HG03439 (cell line): ENCODE data around the gene ANXA8.
"Not testable (repeated sequence)": the region's sequence is repeated elsewhere in the genome, so short reads cannot be mapped to it uniquely, and the experiment has no call there.

Source experiments
- ATAC-seq: cut with Tn5 transposase; IDR thresholded peaks from one replicate; pipeline ENCODE4 v1.9.1; 2021; ENCODE audit warnings: mild to moderate bottlenecking, moderate library complexity; ENCODE audit not compliant: unreplicated experiment

ANXA8 gene

DNA sequence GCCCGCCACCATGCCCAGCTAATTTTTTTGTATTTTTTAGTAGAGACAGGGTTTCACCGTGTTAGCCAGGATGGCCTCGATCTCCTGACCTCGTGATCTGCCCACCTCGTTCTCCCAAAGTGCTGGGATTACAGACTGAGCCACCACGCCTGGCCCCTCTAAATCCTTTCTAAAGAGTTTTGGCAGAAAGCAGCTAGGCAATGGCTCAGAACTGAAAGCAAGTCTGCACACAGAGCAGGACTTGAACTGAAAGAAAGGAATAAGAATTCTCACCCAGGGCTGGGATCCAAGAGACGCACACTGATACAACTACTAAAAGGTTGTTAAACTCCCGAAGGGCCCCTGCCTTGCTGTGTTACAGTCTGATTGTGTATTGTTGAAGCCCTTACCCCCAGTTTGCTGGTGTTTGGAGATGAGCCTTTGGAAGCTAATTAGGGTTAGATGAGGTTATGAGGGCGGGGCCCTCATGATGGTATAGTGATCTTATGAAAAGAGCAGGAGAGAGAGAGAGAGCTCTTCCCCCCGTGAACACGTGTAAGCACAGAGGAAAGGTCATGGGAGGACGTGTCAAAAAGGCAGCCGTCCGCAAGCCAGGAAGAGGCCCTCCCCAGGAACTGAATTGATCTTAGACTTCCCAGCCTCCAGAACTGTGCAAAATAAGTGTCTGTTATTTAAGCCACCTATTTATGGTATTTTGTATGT, 18.5 kb downstream of the ANXA8 start:
- not testable (repeated sequence) for ATAC-seq

DNA sequence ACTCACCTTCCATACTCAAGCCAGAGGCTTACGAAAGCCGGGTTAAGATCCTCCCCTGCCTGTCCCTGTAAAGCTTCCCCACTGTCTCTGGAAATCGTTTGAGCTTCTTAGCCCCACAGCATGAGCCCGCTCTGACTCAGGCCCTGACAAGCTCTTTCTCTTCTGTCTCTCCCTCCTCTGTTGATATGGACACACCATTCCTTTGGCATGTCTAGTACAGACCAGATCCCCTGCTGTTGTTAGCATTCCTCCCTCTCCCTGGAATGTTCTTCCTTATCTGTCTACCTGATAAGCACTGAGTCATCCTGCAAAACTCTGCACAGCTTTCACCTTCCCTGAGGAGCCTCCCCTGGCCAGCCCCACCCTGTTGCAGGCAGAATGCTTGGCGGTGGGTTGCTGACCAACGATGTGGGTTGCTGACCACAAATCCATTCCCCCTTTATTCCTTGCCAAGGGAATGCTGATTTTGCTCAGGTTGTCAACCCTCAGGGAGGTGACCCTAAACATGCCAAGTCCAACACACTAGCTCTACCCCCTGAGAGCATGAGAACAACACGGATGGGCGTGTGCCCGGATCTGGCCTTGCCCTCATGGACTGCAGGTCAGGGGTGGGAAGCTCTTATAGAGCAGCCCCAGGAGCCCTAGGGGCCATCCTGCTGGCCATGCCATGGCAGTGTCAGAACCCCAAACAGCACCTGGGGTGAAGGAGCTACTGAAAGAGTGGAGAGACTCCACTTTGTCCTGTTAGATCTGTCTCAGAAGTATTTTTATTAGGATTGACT, 21.1 kb downstream of the ANXA8 start:
- not testable (repeated sequence) for ATAC-seq

- ATAC-seq: not testable (repeated sequence)
Observed at GRCh38 chr10:47461261-47461687, 22.6 kb downstream of the ANXA8 start.

GRCh38 chr10:47458466-47459154, 25.3 kb downstream of the ANXA8 start:
- ATAC-seq: no peak

DNA sequence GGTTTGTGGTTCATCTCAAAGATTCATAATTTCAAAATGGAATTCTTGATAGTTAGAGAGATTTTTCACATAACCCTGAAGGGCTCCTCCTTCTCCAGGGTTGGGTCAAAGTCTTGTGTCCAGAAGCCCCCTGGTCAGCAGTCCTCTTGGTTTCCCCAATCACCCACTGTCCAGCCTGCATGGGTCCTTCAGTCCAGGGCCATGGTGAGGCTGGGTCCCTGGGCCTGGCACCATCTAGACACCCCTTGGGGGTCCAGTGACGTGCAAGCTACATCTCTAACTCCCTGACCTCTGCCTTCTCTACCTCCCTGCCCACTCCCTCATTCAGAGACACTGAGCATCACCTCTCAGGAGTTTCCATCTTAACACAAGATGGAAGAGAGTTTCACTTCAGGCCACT, 26.1 kb downstream of the ANXA8 start:
- ATAC-seq: no peak

GRCh38 chr10:47457528-47457820, 26.4 kb downstream of the ANXA8 start:
- no peak for ATAC-seq

DNA sequence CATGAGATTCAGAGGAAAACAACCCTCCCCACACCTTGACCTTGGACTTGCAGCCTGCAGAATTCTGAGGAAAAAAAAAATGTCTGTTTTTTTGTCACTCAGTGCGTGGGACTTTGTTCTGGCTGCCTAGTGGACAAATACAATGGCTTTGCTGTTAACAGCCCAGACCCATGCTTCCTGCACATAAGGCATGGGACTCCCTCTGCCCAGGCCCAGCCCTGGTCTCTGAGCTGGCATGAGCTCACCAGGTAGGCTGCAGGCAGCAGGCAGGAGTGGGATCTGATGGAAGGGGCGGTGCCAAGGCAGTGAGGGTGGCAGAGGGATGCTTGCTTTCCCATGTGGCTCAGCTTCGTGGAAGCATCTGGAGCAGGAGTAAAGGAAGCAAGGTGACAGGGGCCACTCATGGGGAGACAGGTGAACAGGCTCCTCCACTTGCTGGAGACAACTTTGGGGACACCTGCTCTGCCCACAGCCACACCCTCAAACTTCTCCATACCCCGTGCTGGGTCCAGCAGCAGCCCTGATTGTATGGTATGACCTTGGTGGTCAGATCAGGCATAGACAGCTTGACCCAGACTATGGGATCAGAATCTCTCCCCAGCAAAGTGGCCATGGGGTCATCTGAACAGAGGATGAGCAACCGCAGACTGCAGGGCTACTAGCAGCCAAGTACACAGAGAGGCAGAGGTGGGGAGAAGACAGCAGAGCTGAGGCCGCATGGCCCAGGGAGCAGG, 27.0 kb downstream of the ANXA8 start:
- no peak for ATAC-seq

DNA sequence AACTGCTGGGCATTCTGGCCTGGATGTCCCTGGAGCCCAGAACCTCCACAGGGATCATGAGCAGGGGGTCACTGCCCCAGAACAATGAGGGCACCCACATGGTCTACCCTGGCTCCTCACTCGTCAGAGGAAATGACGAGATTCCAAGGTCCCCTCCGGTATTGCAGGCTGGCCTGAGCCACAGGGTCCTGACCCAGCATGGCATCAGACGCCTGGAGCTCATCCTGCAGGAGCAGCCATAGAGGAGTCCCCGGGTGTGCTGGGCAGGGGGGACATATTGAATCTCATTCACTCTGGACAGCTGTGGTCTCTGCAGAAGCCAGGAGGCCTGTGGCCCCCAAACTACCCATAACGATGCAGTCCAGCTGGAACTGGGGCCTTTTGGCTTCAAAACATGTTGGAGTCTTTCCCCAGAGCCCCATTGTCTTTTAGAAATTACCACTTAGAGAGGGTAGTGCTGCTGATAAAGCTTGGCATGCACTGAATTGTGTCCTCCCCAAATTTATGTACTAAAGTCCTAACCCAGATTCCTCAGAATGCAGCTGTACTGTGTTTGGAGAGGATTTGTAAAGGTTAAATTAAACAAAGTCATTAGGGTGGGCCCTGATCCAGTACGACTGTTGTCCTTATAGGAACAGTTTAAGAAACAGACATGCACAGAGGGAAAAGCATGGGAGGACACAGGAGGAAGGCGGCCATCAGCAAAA, 27.7 kb downstream of the ANXA8 start:
- no peak for ATAC-seq

GRCh38 chr10:47455350-47456078, 28.4 kb downstream of the ANXA8 start:
- ATAC-seq: not testable (repeated sequence)

- ATAC-seq: no peak
Observed at GRCh38 chr10:47454780-47455058, 29.2 kb downstream of the ANXA8 start.

DNA sequence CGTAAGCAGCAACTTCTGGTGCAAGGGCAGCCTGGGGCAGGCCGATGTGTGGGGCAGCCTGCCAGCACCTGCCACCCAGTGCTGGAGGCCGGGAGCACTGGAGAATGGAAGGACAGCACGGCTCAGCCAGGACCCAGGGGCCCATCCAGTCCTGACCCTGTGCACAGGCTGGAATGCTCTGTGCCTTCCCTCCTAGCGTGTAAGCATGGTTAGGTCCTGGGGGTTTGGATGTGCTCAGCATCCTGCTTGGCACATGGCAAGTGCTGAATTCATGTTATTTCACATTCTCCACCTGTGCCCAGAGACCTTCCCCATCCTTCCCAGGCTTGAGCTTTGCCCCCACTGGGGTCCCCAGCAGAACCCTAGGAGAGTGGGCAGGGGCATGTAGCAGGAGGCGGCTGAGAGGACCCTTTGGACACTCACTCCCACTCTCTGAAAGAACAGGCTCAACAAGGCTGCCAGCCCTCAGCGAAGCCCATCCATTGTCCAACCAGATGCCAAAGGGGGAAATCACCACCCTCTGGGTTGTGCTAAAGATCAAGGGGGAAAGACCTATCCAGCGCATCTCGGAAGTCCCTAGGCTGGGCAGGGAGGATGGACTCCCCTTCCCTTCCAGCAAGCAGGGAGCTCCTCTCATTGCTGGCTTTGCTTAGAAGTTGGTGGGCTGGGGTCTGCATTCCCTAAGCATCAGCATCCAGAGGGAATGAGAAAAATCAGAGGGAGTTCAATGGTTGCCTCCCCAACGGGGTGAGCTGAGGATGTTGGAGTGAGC, 29.7 kb downstream of the ANXA8 start:
- ATAC-seq: no peak

- no peak for ATAC-seq
Observed at GRCh38 chr10:47453141-47454007, 30.5 kb downstream of the ANXA8 start.

DNA sequence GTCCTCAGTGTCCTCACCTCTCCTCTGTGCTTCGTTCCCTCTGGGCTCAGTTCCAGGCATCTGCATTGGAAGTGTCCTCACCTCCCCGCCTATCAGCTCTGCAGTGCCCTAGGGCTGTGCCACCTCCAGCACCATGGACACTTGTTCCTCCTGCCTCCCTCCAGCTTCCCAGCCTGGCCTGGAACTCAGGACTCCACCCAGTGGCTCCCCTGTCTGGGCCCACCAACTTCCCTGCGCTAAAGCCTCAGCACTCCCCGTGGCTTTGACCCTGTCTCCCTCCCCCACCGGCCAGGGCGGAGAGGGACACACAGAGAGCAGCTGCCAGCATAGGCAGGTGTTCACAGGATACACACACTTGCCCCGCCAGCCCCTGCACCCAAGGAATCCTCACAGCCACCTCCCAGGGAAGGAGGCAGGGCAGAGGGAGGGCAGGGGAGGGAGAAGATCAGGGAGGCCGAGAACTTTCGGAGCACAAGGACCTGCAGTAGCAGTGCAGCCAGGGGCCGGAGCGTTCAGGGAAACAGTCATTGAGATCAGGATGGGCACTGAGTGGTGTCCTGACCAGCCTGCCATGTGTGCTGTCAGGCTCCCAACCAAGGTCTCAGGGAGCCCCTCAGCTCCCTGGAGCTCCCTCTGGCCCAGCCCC, 31.3 kb downstream of the ANXA8 start:
- ATAC-seq: no peak

GRCh38 chr10:47451998-47452494, 31.9 kb downstream of the ANXA8 start:
- ATAC-seq: no peak

DNA sequence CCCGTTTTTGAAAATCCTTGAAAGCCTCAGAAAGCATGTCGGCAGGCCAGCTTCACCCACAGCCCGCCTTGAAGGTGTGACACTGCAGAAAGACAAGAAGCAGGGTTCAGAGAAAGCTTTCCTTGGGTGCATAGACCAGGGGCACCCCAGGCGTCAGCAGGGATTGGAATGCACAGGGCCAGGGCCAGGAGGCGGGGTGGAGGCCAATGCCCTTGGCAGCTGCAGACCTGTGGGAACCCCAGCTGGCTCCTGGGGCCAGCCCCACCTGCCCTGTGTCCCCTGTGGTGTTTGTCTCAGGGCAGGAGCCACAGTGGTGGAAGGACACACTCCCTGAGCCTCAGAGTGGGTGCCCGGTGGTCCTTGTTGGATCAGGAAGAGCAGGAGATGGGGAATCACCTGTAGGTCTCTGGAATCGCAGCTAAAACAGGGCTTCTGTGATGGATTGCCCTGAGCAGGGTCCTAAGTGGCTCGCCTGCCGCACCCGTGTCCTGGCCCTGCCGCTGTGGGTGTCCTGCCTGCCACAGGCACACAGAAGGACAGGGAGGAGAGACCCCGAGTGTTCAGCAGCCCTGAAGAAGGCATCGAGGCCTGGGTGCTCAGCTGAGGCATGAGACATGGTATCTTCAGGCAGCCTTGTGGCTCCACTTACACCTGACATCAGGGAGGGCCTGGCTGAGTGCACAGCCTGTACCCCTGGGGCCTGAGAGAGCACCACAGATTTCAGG, 32.5 kb downstream of the ANXA8 start:
- no peak for ATAC-seq

DNA sequence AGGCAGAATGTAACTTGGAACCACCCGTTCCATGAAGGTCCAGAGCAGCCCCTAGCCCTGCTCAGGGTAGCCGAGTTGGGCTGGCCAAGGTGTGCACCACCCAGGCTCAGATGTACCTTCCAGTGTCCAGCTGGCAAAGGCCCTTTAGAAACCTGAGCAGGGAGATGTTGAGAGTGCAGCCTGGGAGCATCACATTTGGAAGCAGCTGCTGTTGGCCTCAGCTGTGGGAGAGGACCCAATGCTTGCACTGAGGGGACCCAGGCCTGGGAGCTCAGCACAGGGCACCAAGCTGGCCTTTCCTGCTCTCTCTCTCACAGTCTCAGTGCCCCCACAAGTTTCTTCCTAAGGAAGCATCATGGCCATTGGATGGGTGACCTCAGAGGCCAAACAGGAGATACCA, 33.5 kb downstream of the ANXA8 start:
- ATAC-seq: no peak

- no peak for ATAC-seq
Observed at GRCh38 chr10:47449979-47450378, 33.9 kb downstream of the ANXA8 start.
